ENCODE results near the gene TMEM52. TPM values are rescaled to one million over a fixed set of nuclear protein-coding genes. Genes with fewer than 3 reads are reported as not detected.

The TMEM52 gene
- total RNA-seq, 3 donors from 2014 or later = 1.6 to 2.9 TPM; not detected in 1

- TF ChIP-seq POLR2A (IDR thresholded peaks at IDR 0.05) (no peak), CTCF (IDR thresholded peaks at IDR 0.05) (no peak), POLR2AphosphoS5 (IDR thresholded peaks at IDR 0.05) (no peak)
- H3K36me3 ChIP-seq = no peaks in the 10 kb centered on the region
- H3K4me1 ChIP-seq = peaks cover 4 to 16% of the 10 kb centered on the region in 2 donors
- no peaks in the 10 kb centered on the region for H3K27me3 ChIP-seq
- no peak for DNase-seq (ENCODE audit: low spot score in 2 of 2)
- H3K9me3 ChIP-seq = no peaks in the 10 kb centered on the region
- H3K4me3 ChIP-seq = no peak overlapping the region
- intact Hi-C loops (cut with DNase I; ENCODE audit: low total_unique reads) = no loop called here
- H3K27ac ChIP-seq = no peak overlapping the region
These were observed 23.4 kb downstream of the TMEM52 start for GRCh38 chr1:1895456-1896336.

GRCh38 chr1:1895060-1895418 is 24.0 kb downstream of the TMEM52 start:
- no peak for TF ChIP-seq CTCF (IDR thresholded peaks at IDR 0.05)
- no peak for TF ChIP-seq POLR2AphosphoS5 (IDR thresholded peaks at IDR 0.05)
- no peak for TF ChIP-seq POLR2A (IDR thresholded peaks at IDR 0.05)

GRCh38 chr1:1894354-1895059 is 24.6 kb downstream of the TMEM52 start:
- Histone ChIP-seq H3K36me3 (no peaks in the 10 kb centered on the region), H3K27ac (no peak overlapping the region), H3K27me3 (no peaks in the 10 kb centered on the region), H3K9me3 (no peaks in the 10 kb centered on the region), H3K4me3 (peak overlapping the region in 1 of 3 donors; percentile 34), H3K4me1 (peaks cover 4 to 16% of the 10 kb centered on the region in 2 donors)
- DNase-seq (ENCODE audit: low spot score in 2 of 2) = no peak
- intact Hi-C loops (cut with DNase I; ENCODE audit: low total_unique reads) = no loop called here
- TF ChIP-seq POLR2A (IDR thresholded peaks at IDR 0.05) (no peak), POLR2AphosphoS5 (IDR thresholded peaks at IDR 0.05) (no peak), CTCF (IDR thresholded peaks at IDR 0.05) (no peak)

More at GRCh38 chr1:1895060-1895418, 24.0 kb downstream of the TMEM52 start:
- no peak for DNase-seq (ENCODE audit: low spot score in 2 of 2)
- H3K27ac ChIP-seq = no peak overlapping the region
- no peaks in the 10 kb centered on the region for H3K9me3 ChIP-seq
- H3K27me3 ChIP-seq = no peaks in the 10 kb centered on the region
- intact Hi-C loops (cut with DNase I; ENCODE audit: low total_unique reads) = no loop called here
- peak overlapping the region in 1 of 3 donors; percentile 34 for H3K4me3 ChIP-seq
- peaks cover 4 to 16% of the 10 kb centered on the region in 2 donors for H3K4me1 ChIP-seq
- no peaks in the 10 kb centered on the region for H3K36me3 ChIP-seq

- Histone ChIP-seq H3K9me3 (no peaks in the 10 kb centered on the region), H3K36me3 (no peaks in the 10 kb centered on the region), H3K27ac (no peak overlapping the region), H3K4me1 (peaks cover 4 to 18% of the 10 kb centered on the region in 2 donors), H3K4me3 (no peak overlapping the region), H3K27me3 (no peaks in the 10 kb centered on the region)
- intact Hi-C loops (cut with DNase I; ENCODE audit: low total_unique reads) = no loop called here
- TF ChIP-seq CTCF (IDR thresholded peaks at IDR 0.05) (no peak), POLR2A (IDR thresholded peaks at IDR 0.05) (no peak), POLR2AphosphoS5 (IDR thresholded peaks at IDR 0.05) (no peak)
- no peak for DNase-seq (ENCODE audit: low spot score in 2 of 2)
These were observed 25.1 kb downstream of the TMEM52 start for GRCh38 chr1:1893997-1894353.
